ENCODE results near the gene ESPL1.

Gene ESPL1

GRCh38 chr12:53340398-53340797 is 72.3 kb downstream of the ESPL1 start:
- no peaks in the 10 kb centered on the region for H3K9me3 ChIP-seq (ENCODE audit: control insufficient read depth in 2 of 2, low read length in 2 of 2)
- H3K27ac ChIP-seq (ENCODE audit: low read length) = no peak overlapping the region
- H3K9ac ChIP-seq (ENCODE audit: low read length in 2 of 2) = no peak overlapping the region
- no peak overlapping the region for H3K4me3 ChIP-seq (ENCODE audit: low read length in 2 of 2)
- peaks cover 8% of the 10 kb centered on the region for H3K4me1 ChIP-seq (ENCODE audit: control insufficient read depth, insufficient read depth, low read length)
- H3K36me3 ChIP-seq (ENCODE audit: control insufficient read depth in 2 of 2, insufficient read depth in 2 of 2, low read length in 2 of 2) = no peaks in the 10 kb centered on the region
- H3K27me3 ChIP-seq (ENCODE audit: control insufficient read depth in 1 of 2, insufficient read depth in 2 of 2, low read length in 2 of 2) = peaks cover 28 to 33% of the 10 kb centered on the region in 2 donors
